Peyer's patch (tissue), 4 donors: Measurements from ENCODE around the gene PRDX1. TPM values are rescaled to one million over a fixed set of nuclear protein-coding genes. Genes with fewer than 3 reads are reported as not detected.

Experiments
- DNase-seq, 3 donors: peaks; one replicate each; pipeline ENCODE4 v3.0.0-alpha.2; 2017 to 2019
- H3K27ac ChIP-seq, 4 donors: fragments of 200-600 bp; sonication (generic); one replicate each; pipeline ENCODE4 v1.5.1; 2016 to 2019
- H3K27me3 ChIP-seq, 2 donors: fragments of 200-600 bp; sonication (generic); one replicate each; pipeline ENCODE4 v1.5.1; 2019
- H3K36me3 ChIP-seq, 3 donors: fragments of 200-600 bp; sonication (generic); one replicate each; pipeline ENCODE4 v1.5.1; 2016 to 2019
- H3K4me1 ChIP-seq, 4 donors: fragments of 200-600 bp; sonication (generic); one replicate each; pipeline ENCODE4 v1.5.1; 2016 to 2019
- H3K4me3 ChIP-seq, 4 donors: fragments of 200-600 bp; sonication (generic); 1 replicate in 3 of 4; 2 replicates in 1 of 4; pipeline ENCODE4 v1.5.1; 2016 to 2019; ENCODE audit warnings: mild to moderate bottlenecking in 1 of 4
- H3K9me3 ChIP-seq, 4 donors: fragments of 200-600 bp; sonication (generic); one replicate each; pipeline ENCODE4 v1.5.1; 2016 to 2019; ENCODE audit warnings: mild to moderate bottlenecking in 1 of 4
- POLR2A ChIP-seq, 2 donors: fragments of 450-650 bp; IDR thresholded peaks; one replicate each; pipeline ENCODE4 v1.5.1; 2017; ENCODE audit warnings: antibody characterized with exemption in 2 of 2, mild to moderate bottlenecking in 2 of 2, moderate library complexity in 2 of 2
- total RNA-seq, 4 donors: library from RNA; depleted of rRNA; stranded (reverse); fragments of >200 nt; gene quantifications; one replicate each; pipeline ENCODE4 v1.1.0, GENCODE V29; 2016
- TF ChIP-seq, protein P1 (sequence below), 6 experiments: fragments of 450-650 bp in 4 of 6; fragments of 200-600 bp in 2 of 6; sonication (generic) in 1 of 6; IDR thresholded peaks; one replicate each; pipeline ENCODE4 v1.5.1; 2017 to 2019; ENCODE audit warnings: antibody characterized with exemption in 6 of 6, mild to moderate bottlenecking in 3 of 6, moderate library complexity in 1 of 6

The PRDX1 gene
- total RNA-seq, 4 donors from 2014 or later, result 214 to 501 (median 292) TPM

DNA sequence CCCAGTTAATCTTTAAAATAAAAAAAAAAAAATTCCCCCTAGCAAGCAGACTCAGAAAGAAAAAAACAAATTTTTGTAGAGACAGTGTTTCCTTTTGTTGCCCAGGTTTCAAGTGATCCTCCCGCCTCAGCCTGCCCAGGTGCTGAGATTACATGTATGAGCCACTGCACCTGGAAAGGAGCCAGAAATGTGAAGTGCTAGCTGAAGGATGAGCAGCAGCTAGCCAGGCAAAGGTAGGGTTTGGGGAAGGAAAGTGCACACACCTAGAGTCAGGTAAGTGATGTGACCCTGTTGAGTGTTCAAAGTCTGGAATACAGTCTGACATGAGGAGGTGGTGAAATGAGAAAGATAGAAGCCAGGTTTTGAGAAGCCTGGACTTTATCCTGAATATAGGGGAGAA lies 30.6 kb upstream of the PRDX1 start:
- H3K27me3 ChIP-seq, result no peaks in the 10 kb centered on the region
- peaks cover 0 to 44% (median 2%) of the 10 kb centered on the region in 4 donors for H3K4me1 ChIP-seq
- peak in 2 of 3 donors; percentile 55 to 84 for DNase-seq
- H3K27ac ChIP-seq, result peak overlapping the region in 2 of 4 donors; percentile 48 to 79
- peaks cover 0 to 24% (median 0%) of the 10 kb centered on the region in 3 donors for H3K36me3 ChIP-seq
- H3K4me3 ChIP-seq, result peak overlapping the region in 1 of 4 donors; percentile 63
- TF ChIP-seq, protein P1, sequence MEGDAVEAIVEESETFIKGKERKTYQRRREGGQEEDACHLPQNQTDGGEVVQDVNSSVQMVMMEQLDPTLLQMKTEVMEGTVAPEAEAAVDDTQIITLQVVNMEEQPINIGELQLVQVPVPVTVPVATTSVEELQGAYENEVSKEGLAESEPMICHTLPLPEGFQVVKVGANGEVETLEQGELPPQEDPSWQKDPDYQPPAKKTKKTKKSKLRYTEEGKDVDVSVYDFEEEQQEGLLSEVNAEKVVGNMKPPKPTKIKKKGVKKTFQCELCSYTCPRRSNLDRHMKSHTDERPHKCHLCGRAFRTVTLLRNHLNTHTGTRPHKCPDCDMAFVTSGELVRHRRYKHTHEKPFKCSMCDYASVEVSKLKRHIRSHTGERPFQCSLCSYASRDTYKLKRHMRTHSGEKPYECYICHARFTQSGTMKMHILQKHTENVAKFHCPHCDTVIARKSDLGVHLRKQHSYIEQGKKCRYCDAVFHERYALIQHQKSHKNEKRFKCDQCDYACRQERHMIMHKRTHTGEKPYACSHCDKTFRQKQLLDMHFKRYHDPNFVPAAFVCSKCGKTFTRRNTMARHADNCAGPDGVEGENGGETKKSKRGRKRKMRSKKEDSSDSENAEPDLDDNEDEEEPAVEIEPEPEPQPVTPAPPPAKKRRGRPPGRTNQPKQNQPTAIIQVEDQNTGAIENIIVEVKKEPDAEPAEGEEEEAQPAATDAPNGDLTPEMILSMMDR (IDR thresholded peaks at IDR 0.05), result no peak
- no peak for TF ChIP-seq POLR2A (IDR thresholded peaks at IDR 0.05)
- no peaks in the 10 kb centered on the region for H3K9me3 ChIP-seq

DNA sequence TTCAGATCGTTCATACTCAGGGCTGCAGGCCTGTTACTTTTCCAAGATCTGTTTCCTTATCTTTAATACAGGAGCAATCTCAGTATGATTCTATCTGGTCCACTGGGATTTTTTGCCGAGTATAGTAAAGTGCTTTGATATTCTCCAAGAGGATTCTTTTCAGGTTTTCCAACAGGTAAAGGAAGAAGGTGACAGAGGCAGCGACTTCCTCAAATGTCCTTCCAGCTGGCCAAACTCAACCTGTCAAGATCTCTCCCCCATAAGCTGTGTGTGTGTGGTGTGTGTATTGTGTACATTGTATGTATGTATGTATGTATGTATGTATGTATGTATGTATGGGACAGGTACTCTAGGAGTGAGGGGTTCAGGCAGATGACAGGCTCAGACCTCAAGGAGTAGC lies 30.0 kb upstream of the PRDX1 start:
- Histone ChIP-seq H3K4me1 (peaks cover 0 to 38% (median 2%) of the 10 kb centered on the region in 4 donors), H3K27ac (peak overlapping the region in 3 of 4 donors; percentile 76 to 93 (median 79)), H3K36me3 (peaks cover 0 to 20% (median 0%) of the 10 kb centered on the region in 3 donors), H3K4me3 (peak overlapping the region; percentile 55 to 85 (median 69)), H3K27me3 (no peaks in the 10 kb centered on the region), H3K9me3 (no peaks in the 10 kb centered on the region)
- no peak for TF ChIP-seq POLR2A (IDR thresholded peaks at IDR 0.05)
- TF ChIP-seq, protein P1 (IDR thresholded peaks at IDR 0.05), result no peak
- DNase-seq, result no peak

DNA sequence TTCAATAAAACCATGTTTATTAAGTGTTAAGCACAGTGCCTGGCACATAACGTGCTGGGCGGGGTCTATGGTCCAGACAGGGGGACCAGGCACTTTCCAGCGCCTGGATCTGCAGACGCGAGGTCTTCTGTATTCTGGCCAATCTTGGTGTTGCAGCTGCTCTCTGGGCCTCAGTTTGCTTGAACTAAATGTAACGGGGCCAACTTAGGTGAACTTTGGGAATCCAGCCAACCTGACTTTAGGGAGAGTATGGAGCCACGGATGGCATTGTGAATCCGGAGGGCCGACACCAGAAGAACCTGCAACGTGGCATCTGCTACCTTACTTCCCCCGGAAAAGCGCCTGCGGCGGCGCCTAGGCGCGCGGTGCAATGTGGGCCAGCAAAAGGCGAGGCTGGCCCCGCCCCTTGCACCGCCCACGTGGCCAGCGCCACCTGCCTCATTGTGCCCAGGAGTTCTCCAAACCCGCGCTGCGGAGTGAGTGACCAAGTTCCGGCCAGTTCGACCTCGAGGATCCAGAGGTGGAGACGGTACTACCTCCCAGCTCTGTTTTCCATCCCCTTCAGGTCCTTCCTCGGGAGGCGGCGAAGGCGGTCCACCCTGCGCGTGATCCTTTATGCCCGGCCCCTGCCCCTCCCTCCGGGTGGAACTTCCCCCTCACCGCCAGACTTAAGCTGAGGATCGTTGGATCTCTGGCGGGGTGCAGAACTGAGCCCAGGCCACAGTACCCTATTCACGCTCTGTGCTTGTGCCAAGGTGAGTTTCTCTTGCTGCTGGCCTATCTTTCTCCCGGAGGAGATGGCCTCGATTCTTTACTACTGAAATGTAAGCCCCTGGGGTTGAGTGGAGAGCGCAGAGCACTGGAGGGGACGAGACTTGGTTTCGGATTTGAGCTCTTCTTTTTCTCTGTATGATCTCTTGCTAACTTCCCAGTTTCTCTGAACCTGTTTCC lies 29.0 kb upstream of the PRDX1 start, which contains the start of gene AKR1A1:
Gene AKR1A1, plus strand, starts transcription at position 426 of the 951 bp plus-strand sequence. CDS start 10,969 bp downstream, outside the sequence.
- Histone ChIP-seq H3K9me3 (no peaks in the 10 kb centered on the region), H3K27ac (peak within 1 kb of the TSS; percentile 76 to 93 (median 84)), H3K4me1 (peaks cover 0 to 38% (median 2%) of the 10 kb centered on the region in 4 donors), H3K4me3 (peak within 1 kb of the TSS; percentile 55 to 85 (median 69)), H3K27me3 (no peaks in the 10 kb centered on the region), H3K36me3 (peaks cover 0 to 11% (median 0%) of the 10 kb centered on the region in 3 donors)
- DNase-seq, result peak; percentile 87 to 95 (median 94)
- peak; percentile 49 to 69 for TF ChIP-seq POLR2A (IDR thresholded peaks at IDR 0.05)
- TF ChIP-seq, protein P1 (IDR thresholded peaks at IDR 0.05), result peak in 3 of 6 experiments; percentile 15 to 28 (median 26)

DNA sequence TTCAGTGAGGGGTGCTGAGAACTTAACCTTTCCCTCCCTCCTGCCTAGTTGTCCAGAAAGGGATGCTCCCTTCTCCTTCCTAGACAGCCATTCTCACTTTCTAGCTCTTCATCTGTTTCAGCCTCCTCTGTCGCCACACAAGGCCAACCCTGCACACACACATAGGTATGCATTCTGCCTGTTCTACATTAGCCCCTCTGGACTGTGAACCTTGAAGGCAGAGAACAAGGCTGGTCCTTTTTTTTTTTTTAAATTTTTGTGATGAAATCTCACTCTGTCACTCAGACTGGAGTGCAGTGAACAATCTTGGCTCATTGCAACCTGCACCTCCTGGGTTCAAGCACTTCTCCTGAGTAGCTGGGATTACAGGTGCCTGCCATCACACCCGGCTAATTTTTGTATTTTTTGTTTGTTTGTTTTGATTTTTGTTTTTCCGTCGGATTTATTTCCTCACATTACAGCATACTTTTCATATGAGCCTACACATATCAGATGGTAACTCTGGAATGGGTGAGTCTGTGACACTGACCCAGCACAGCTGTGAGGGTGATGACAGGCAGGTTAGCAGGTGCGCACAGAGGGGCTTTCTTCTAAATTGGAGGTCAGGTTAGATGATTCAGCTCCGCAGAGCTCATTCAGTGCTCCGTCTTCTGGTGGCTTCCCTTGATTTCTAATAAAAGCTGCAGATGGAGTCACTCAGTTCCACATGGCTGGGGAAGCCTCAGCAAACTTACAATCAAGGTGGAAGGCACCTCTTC lies 24.0 kb upstream of the PRDX1 start:
- no peaks in the 10 kb centered on the region for H3K9me3 ChIP-seq
- H3K36me3 ChIP-seq, result no peaks in the 10 kb centered on the region
- H3K4me1 ChIP-seq, result peaks cover 0 to 48% (median 14%) of the 10 kb centered on the region in 4 donors
- no peak for DNase-seq
- H3K27ac ChIP-seq, result peak overlapping the region in 3 of 4 donors; percentile 39 to 60 (median 60)
- H3K27me3 ChIP-seq, result no peaks in the 10 kb centered on the region
- H3K4me3 ChIP-seq, result no peak overlapping the region
- TF ChIP-seq, protein P1 (IDR thresholded peaks at IDR 0.05), result no peak
- TF ChIP-seq POLR2A (IDR thresholded peaks at IDR 0.05), result no peak

DNA sequence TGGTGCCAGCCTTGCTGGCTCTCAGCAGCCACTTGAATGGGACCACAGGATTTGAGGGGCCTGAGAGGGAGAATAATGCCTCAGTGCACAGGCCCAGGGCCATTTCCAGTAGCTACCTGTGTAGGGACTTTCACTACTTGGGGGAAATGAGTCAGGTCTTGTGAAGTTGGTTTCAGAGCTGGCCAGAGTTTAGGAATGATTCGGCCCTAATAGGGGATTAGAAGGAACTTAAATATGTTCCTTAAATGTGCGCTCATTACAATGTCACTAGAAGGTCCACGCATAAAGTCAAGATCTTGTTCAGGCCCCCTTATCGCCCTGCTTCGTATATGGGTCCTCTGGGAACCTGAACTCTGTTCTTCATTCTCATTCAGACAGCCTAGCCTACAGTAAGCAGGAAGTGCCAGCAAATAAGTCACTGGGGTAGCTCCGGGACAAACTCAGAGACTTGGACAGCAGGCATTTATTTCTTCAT lies 23.4 kb upstream of the PRDX1 start:
- Histone ChIP-seq H3K27ac (peak overlapping the region in 3 of 4 donors; percentile 39 to 60 (median 60)), H3K27me3 (no peaks in the 10 kb centered on the region), H3K4me1 (peaks cover 0 to 45% (median 14%) of the 10 kb centered on the region in 4 donors), H3K9me3 (no peaks in the 10 kb centered on the region), H3K4me3 (no peak overlapping the region), H3K36me3 (no peaks in the 10 kb centered on the region)
- TF ChIP-seq, protein P1 (IDR thresholded peaks at IDR 0.05), result no peak
- TF ChIP-seq POLR2A (IDR thresholded peaks at IDR 0.05), result no peak
- no peak for DNase-seq
